Measurements from ENCODE around the gene TNFAIP1.

The TNFAIP1 gene

DNA sequence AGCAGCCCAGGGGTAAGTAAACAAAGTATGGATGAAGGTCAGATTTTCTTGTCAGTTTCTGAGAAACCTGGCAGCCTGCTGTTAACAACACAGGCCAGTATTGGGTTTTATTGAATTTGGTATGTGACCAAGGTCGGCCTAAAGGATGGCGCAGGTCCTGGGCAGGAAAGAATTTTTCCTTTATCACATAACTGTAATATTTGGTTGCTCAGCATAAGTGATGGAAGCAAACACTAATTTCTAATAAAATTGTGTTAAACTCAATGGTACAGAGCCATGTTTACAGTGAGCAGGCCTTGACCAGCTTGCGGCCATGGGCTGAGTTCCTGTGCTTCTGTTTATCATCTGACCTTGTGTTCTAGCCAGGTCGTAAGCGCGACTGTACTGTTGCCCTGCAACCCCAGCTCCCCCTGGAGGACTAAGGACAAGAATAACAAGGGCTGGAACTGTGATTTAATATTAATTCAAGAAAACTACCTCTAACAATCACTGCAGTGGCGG, 11.2 kb downstream of the TNFAIP1 start:
- DNase-seq (ENCODE audit: low read depth): no peak
- no peaks in the 10 kb centered on the region for H3K9me3 ChIP-seq (ENCODE audit: control insufficient read depth, low read length)
- H3K27me3 ChIP-seq (replicated peaks; ENCODE audit: control insufficient read depth, insufficient read depth, low read length): no peaks in the 10 kb centered on the region
- no peak overlapping the region for H3K4me3 ChIP-seq (ENCODE audit: low read length)
- H3K36me3 ChIP-seq (ENCODE audit: control insufficient read depth, insufficient read depth, low read length, severe bottlenecking): peaks cover 98% of the 10 kb centered on the region
- H3K9ac ChIP-seq (ENCODE audit: low read length): peak overlapping the region; percentile 2
- peaks cover 17% of the 10 kb centered on the region for H3K4me1 ChIP-seq (ENCODE audit: control insufficient read depth, insufficient read depth, low read length)

DNA sequence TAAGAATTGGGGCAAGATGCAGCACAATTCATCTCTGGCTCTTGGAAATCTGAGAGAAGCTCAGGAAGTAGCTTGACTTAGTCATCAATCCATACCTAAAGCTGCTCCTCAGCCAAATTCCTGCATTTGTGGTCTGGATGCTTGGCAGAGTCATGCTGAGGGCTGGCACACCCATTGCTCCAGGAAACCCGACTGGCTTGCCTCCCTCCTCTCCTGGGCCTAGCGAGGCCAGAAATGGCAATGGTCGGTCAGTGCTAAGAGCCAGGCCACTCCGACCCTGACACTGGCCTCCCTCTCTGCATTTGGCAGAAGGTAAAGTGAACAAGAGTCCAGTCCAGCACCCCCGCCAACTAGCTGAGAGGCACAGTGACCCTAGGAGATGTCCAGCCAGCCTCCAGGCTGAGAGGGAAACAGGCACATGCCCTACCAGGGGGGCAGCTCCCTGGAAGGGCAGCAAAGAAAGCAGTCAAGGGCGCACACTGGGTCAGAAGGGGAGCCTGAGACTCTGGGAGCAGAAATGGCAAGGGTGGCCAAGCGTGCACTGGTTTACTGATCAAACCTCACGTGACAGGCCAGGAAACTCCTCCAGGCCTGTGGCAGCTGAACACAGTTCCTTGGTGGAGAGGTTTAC, 11.8 kb downstream of the TNFAIP1 start:
- Histone ChIP-seq H3K4me1 (ENCODE audit: control insufficient read depth, insufficient read depth, low read length) (peaks cover 17% of the 10 kb centered on the region), H3K9ac (ENCODE audit: low read length) (peak overlapping the region; percentile 33), H3K27me3 (replicated peaks; ENCODE audit: control insufficient read depth, insufficient read depth, low read length) (no peaks in the 10 kb centered on the region), H3K4me3 (ENCODE audit: low read length) (no peak overlapping the region), H3K9me3 (ENCODE audit: control insufficient read depth, low read length) (no peaks in the 10 kb centered on the region), H3K36me3 (ENCODE audit: control insufficient read depth, insufficient read depth, low read length, severe bottlenecking) (peaks cover 97% of the 10 kb centered on the region)
- DNase-seq (ENCODE audit: low read depth): peak; percentile 84

DNA sequence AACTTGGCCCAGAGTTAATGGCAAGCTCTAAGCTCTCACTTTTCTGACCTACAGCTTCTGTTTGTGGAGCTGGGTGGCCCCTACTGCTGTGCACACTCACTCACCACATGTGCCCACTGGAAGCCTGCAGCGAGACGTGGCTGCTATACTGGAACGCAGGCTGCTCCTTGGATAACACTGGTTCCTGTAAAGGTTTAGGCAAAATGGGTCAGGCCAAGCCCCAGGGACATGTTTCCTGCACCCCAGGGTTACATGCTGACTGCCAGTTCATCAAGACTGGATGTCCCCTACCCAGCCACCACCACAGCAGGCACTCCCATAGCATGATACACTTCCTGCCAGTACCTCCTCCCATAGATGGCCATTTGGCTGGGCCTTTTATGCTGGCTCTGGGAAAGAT, 13.4 kb downstream of the TNFAIP1 start:
- DNase-seq (ENCODE audit: low read depth): no peak

DNA sequence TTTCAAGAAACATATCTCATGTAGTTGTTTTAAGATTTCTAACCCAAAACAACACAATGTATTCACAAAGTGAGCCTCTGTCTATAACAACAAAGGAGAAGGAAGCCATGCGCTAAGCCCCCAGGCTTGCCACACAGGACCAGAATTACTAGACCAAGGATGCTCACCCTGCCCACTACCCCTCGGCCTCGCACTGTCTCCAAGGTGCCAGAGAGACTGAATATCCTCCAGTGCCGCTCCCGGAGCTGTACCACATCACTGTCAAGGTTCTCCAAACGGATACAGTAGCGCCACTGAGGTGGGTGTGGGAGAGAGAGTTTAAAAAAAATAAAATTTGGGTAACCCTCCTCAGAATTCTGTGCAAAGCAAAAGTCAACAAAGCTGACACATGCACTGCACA, 14.7 kb downstream of the TNFAIP1 start:
- no peaks in the 10 kb centered on the region for H3K9me3 ChIP-seq (ENCODE audit: control insufficient read depth, low read length)
- peaks cover 94% of the 10 kb centered on the region for H3K36me3 ChIP-seq (ENCODE audit: control insufficient read depth, insufficient read depth, low read length, severe bottlenecking)
- H3K4me3 ChIP-seq (ENCODE audit: low read length): no peak overlapping the region
- H3K4me1 ChIP-seq (ENCODE audit: control insufficient read depth, insufficient read depth, low read length): peaks cover 17% of the 10 kb centered on the region
- no peak for DNase-seq (ENCODE audit: low read depth)
- no peaks in the 10 kb centered on the region for H3K27me3 ChIP-seq (replicated peaks; ENCODE audit: control insufficient read depth, insufficient read depth, low read length)
- H3K9ac ChIP-seq (ENCODE audit: low read length): no peak overlapping the region

More for the DNA sequence above, 13.4 kb downstream of the TNFAIP1 start:
- peaks cover 97% of the 10 kb centered on the region for H3K36me3 ChIP-seq (ENCODE audit: control insufficient read depth, insufficient read depth, low read length, severe bottlenecking)
- no peak overlapping the region for H3K4me3 ChIP-seq (ENCODE audit: low read length)
- H3K9me3 ChIP-seq (ENCODE audit: control insufficient read depth, low read length): no peaks in the 10 kb centered on the region
- no peak overlapping the region for H3K9ac ChIP-seq (ENCODE audit: low read length)
- H3K27me3 ChIP-seq (replicated peaks; ENCODE audit: control insufficient read depth, insufficient read depth, low read length): no peaks in the 10 kb centered on the region
- H3K4me1 ChIP-seq (ENCODE audit: control insufficient read depth, insufficient read depth, low read length): peaks cover 17% of the 10 kb centered on the region

- Histone ChIP-seq H3K4me3 (ENCODE audit: low read length) (peak within 1 kb of the TSS; percentile 99), H3K4me1 (ENCODE audit: control insufficient read depth, insufficient read depth, low read length) (peaks cover 23% of the 10 kb centered on the region), H3K9me3 (ENCODE audit: control insufficient read depth, low read length) (no peaks in the 10 kb centered on the region), H3K9ac (ENCODE audit: low read length) (peak within 1 kb of the TSS; percentile 99), H3K36me3 (ENCODE audit: control insufficient read depth, insufficient read depth, low read length, severe bottlenecking) (peaks cover 54% of the 10 kb centered on the region), H3K27me3 (replicated peaks; ENCODE audit: control insufficient read depth, insufficient read depth, low read length) (no peaks in the 10 kb centered on the region)
- peak; percentile 98 for DNase-seq (ENCODE audit: low read depth)
These were observed 21.7 kb downstream of the TNFAIP1 start, which contains the start of gene POLDIP2 for GRCh38 chr17:28357061-28357900. Gene POLDIP2 (minus strand): TSS chr17:28357527. CDS start chr17:28357448, 79 bp downstream.

GRCh38 chr17:28357901-28358197, 22.3 kb downstream of the TNFAIP1 start:
- H3K36me3 ChIP-seq (ENCODE audit: control insufficient read depth, insufficient read depth, low read length, severe bottlenecking): peaks cover 56% of the 10 kb centered on the region
- H3K9me3 ChIP-seq (ENCODE audit: control insufficient read depth, low read length): no peaks in the 10 kb centered on the region
- no peaks in the 10 kb centered on the region for H3K27me3 ChIP-seq (replicated peaks; ENCODE audit: control insufficient read depth, insufficient read depth, low read length)
- no peak for DNase-seq (ENCODE audit: low read depth)
- H3K4me3 ChIP-seq (ENCODE audit: low read length): peak overlapping the region; percentile 99
- H3K4me1 ChIP-seq (ENCODE audit: control insufficient read depth, insufficient read depth, low read length): peaks cover 23% of the 10 kb centered on the region
- H3K9ac ChIP-seq (ENCODE audit: low read length): peak overlapping the region; percentile 99

DNA sequence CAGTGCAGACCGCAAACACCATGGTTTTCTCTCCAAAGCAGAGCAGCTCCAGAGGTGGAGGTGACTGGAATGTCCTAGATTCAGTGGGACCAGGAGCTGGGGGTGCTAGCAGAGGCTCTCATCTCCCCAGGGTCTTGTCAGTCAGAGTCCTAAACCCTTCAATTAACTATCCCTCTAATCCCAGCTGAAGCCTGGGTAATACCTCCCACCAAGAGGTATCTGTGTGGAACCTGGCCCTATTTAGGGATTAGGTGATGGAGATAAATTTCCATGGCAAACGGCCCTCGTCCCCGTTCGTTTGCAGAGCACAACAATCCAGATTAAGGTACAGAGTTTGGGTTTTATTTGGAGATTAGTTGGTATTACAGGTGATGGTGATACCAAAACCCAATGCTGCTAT, 27.6 kb downstream of the TNFAIP1 start:
- DNase-seq (ENCODE audit: low read depth): no peak
- no peak overlapping the region for H3K4me3 ChIP-seq (ENCODE audit: low read length)
- H3K9ac ChIP-seq (ENCODE audit: low read length): no peak overlapping the region

GRCh38 chr17:28363776-28364650, 28.5 kb downstream of the TNFAIP1 start:
- H3K4me1 ChIP-seq (ENCODE audit: control insufficient read depth, insufficient read depth, low read length): no peaks in the 10 kb centered on the region
- no peak overlapping the region for H3K4me3 ChIP-seq (ENCODE audit: low read length)
- peaks cover 53% of the 10 kb centered on the region for H3K36me3 ChIP-seq (ENCODE audit: control insufficient read depth, insufficient read depth, low read length, severe bottlenecking)
- H3K9ac ChIP-seq (ENCODE audit: low read length): no peak overlapping the region
- no peaks in the 10 kb centered on the region for H3K9me3 ChIP-seq (ENCODE audit: control insufficient read depth, low read length)
- DNase-seq (ENCODE audit: low read depth): no peak
- H3K27me3 ChIP-seq (replicated peaks; ENCODE audit: control insufficient read depth, insufficient read depth, low read length): no peaks in the 10 kb centered on the region

More for the DNA sequence above, 27.6 kb downstream of the TNFAIP1 start:
- Histone ChIP-seq H3K9me3 (ENCODE audit: control insufficient read depth, low read length) (no peaks in the 10 kb centered on the region), H3K4me1 (ENCODE audit: control insufficient read depth, insufficient read depth, low read length) (peaks cover 5% of the 10 kb centered on the region), H3K27me3 (replicated peaks; ENCODE audit: control insufficient read depth, insufficient read depth, low read length) (no peaks in the 10 kb centered on the region), H3K36me3 (ENCODE audit: control insufficient read depth, insufficient read depth, low read length, severe bottlenecking) (peaks cover 54% of the 10 kb centered on the region)

DNA sequence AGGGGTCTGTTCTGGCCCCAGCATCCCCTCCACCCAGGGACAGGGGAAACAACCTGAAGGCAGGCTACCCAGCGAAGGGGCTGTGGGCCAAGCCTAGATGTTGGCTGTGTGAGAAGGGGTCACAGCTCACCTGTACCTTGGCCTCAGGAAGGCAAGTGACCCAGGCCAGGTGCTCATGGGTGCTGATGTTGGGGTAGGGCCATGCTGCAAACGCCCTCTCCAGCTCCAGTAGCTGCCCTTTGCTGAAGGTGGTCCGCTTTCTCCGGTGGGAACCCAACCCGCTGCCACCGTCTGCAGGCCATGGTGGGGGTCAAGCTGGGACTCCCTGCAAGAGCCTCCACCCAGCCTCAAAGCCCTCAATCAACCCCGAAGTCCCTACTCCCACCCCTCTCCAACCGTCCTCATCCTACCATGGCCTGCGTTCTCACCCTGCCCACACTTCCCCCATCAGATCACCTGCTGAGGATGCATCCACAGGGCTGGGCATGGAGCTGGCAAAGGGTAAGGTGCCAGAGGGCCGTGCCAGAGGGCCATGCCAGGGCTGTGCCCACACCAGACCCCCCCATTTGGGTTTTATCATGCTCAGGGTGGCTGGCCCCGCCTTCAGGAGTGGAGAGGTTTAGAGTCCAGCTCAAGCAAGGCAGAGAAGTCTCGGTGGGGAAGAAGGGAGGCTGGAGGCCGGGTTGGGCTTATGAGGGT, 29.3 kb downstream of the TNFAIP1 start, which contains the start of gene SEBOX:
SEBOX (minus strand) TSS at position 535 of the 699 bp plus-strand sequence; CDS start at position 487, 48 bp downstream.
- no peak for DNase-seq (ENCODE audit: low read depth)

DNA sequence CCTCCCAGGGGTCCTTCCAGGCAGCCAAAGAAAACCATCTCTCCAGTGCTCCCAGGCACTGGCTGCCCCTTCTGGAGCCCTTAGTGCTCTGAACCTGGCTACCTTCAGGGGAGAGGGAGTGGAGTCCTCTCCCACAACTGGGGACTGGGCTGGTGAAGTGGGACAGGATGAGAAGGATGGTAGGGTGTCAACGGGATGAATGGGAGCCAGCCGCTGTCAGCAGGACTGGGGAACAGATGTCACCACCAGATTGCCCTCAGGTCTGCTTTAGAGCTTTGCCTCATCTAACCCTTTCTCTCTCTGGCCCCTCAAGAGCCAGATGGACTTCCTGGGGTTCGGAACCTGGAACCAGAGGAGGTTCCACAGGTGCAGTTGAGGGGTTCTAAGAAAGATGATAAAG, 29.9 kb downstream of the TNFAIP1 start:
- Histone ChIP-seq H3K9ac (ENCODE audit: low read length) (no peak overlapping the region), H3K4me1 (ENCODE audit: control insufficient read depth, insufficient read depth, low read length) (peaks cover 8% of the 10 kb centered on the region), H3K4me3 (ENCODE audit: low read length) (no peak overlapping the region), H3K9me3 (ENCODE audit: control insufficient read depth, low read length) (no peaks in the 10 kb centered on the region), H3K36me3 (ENCODE audit: control insufficient read depth, insufficient read depth, low read length, severe bottlenecking) (peaks cover 42% of the 10 kb centered on the region), H3K27me3 (replicated peaks; ENCODE audit: control insufficient read depth, insufficient read depth, low read length) (no peaks in the 10 kb centered on the region)
- DNase-seq (ENCODE audit: low read depth): no peak

More for the DNA sequence above, 29.3 kb downstream of the TNFAIP1 start, which contains the start of gene SEBOX:
- Histone ChIP-seq H3K27me3 (replicated peaks; ENCODE audit: control insufficient read depth, insufficient read depth, low read length) (no peaks in the 10 kb centered on the region), H3K4me3 (ENCODE audit: low read length) (no peak within 1 kb of the TSS), H3K9me3 (ENCODE audit: control insufficient read depth, low read length) (no peaks in the 10 kb centered on the region), H3K9ac (ENCODE audit: low read length) (no peak within 1 kb of the TSS), H3K4me1 (ENCODE audit: control insufficient read depth, insufficient read depth, low read length) (peaks cover 1% of the 10 kb centered on the region), H3K36me3 (ENCODE audit: control insufficient read depth, insufficient read depth, low read length, severe bottlenecking) (peaks cover 48% of the 10 kb centered on the region)
